HG02798 (cell line): ENCODE data around the gene DCLK3.

Experiments used
- ATAC-seq: cut with Tn5 transposase; IDR thresholded peaks from one replicate; pipeline ENCODE4 v1.9.1; 2021; ENCODE audit warnings: mild to moderate bottlenecking; ENCODE audit not compliant: unreplicated experiment, poor library complexity

The DCLK3 gene

DNA sequence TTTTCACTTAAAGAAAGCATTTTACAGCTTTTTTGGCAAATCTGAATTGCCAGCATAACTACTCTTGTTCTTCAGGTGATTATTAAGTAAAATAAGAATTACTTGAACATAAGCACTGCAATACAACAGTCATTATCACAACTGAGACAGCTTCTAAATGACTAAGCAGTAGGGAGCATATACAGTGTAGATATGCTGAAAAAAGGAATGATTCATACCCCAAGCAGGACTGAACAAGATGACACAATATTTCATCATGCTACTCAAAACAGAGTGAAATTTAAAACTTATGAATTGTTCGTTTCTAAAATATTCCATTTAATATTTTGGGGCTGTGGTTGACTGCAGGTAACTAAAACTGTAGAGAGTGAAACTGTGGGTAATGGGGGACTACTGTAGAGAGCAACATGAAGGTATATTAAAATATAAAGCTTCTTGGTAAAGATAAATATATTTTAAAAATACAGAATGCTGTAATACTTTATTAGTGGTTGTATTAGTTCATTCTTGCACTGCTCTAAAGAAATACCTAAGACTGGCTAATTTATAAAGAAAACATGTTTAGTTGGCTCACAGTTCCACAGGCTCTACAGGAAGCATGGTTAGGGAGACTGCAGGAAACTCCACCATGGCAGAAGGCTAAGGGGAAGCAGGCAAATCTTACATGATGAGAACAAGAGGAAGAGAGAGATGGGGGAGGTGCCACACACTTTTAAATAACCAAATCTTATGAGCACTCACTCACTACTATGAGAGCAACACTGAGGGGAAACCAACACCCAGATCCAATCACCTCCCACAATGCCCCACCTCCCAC lies 84.8 kb downstream of the DCLK3 start:
- ATAC-seq = no peak

DNA sequence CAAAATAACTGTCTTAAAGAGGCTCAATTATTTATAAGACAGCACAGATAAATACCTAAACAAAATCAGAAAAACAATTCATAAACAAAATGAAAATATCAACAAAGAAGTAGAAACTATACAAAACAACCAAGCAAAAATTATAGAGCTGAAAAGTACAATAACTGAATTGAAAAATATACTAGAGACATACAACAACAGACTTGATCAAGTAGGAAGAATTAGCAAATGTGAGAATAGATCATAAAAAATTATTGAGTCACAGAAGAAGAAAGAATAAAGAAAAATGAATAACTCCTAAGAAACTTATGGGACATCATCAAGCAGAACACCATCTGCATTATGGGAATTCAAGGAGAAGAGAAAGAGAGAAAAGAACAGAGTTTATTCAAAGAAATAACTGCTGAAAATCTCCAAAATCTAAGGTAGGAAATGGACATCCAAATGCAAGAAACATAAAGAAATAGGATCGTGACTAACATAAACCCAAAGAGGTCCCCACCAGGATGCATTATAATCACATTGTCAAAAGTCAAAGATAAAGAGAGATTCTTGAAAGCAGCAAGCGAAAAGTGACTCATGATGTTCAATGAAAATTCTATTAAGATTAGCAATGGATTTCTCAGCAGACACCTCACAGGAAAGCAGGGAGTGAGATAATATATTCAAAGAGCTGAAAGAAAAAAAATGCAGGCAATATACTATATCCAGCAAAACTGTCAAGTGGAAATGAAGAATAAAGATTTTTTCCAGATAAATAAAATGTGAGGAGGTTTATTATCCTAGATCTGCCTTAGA lies 85.9 kb downstream of the DCLK3 start:
- no peak for ATAC-seq

DNA sequence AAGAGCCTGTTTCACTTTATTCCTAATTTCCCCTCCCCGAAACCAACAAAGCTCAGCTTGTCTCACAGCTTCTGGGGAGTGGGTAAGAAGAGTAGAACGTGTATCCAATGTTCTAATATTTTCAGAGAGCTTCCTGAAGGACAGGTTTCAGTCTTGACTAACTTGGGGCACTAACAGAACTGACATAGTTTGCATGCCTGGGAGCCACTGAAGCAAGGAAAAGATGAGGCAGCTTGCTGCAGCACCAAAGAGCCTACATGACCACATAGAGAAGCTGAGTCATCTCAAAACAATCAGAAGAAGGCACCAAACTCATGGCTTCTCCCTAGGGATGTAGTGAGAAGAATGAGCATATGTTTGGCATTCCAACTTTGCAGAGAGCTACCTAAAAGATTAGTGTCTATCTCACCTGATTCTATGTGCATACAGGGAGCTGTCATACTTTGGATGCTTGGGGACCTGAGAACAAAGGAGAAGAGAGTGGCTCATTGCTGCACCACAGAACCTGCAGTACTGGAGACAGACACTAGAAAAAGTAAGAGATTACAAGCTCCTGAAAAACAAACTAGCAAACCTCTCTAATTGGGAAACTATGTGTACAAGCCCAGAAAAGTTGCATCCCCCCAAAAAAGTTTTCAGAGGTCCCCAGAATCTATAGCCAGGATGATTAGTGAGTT lies 86.9 kb downstream of the DCLK3 start:
- peak; percentile 67 for ATAC-seq

DNA sequence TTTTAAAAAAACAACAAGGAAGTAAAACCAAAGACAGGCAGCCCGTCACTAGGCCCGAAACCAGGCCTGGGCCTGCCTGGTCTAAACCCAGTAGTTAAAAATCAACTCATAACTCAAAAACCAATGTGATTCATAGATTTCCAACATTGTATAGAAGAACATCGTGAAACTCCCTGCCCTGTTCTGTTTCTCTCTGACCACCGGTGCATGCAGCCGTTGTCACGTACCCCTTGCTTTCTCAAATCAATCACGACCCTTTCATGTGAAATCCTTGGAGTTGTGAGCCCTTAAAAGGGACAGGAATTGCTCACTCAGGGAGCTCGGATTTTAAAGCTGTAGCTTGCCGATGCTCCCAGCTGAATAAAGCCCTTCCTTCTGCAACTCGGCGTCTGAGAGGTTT lies 89.5 kb downstream of the DCLK3 start:
- ATAC-seq = peak; percentile 2

DNA sequence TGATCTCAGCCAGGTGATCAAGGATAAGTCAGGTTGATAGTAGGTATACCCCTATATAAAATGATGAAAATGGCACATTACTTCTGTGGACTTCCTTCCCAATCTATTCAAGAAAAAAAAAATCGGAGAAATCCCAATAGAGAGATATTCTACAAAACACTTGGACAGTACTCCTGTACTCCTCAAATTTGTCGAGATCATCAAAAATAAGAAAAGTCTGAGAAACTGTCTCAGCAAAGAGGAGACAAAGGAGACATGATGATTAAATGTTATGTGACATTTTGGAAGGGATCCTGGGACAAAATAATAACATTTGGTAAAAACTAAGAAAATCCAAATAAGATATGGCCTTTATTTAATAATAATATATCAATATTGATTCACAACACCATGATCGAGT lies 94.6 kb downstream of the DCLK3 start:
- no peak for ATAC-seq

DNA sequence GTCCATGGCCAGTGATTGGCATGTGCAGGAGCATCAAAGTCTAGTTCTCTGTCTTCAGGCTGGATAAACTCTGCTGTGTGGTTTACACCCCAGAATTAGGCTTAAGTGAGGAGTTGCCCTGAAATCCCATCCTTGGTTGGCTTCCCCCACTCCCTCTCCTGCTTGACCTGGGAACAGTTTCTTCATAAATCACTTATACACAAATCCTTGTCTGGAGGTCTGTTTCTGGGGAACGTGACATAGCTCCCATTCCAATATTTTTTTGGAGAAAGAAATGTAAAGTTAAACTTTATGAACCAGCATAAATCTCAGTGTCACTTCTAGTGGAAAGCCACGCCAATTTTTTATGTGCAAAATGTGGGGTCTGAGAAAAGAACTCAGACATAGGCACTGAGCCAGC lies 98.2 kb downstream of the DCLK3 start:
- ATAC-seq = no peak

DNA sequence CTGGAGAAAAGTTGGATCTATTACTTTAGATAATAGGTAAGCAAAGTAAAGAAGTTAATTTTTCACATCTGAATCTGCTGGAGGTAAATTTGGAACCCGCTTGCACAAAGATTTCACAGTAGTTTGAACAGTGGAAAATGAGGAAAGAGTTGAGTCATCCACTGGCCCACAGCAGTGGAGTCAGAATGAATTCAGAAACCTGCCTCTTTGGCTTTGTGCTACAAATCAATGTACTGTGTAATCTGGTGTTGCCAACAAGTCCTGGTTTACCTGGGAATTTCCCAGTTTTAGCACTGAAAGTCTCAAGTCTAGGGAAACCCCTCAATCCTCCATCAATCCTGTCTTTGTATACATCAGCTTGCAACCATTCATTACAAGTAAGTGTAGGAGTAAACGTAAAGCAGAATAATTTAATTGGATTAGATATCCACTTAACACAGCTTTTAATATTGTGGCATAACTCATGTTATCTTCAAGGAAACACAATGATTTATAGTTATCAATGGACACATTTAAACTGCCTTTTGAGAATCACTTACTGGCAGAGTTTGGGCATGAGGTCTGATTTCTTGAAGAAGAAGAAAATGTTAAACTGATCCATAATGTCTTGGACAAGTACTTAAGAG lies 100.6 kb downstream of the DCLK3 start:
- peak; percentile 71 for ATAC-seq

DNA sequence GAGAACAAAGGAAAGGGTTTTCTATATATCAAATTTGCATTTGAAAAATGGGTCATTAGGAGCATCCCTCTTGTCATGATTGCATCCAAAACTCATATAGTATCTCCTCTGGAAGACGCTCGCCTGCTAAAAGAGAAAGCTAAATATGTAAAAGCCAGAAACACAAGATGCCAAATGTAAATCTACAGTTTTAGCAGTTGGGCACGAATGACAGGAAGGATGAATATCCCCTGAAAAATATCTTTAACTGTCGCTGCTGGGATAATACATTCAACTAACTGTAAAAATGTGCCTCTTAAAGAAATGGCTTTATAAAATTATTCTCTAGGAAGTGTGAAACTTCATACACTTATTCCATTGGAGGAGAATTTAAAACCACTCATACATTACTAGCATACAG lies 101.7 kb downstream of the DCLK3 start:
- ATAC-seq = no peak
